ENCODE measurements around the gene PIK3AP1.
A peak's percentile ranks its signal among the peaks of the same experiment; 100 is the strongest.

Gene PIK3AP1

DNA sequence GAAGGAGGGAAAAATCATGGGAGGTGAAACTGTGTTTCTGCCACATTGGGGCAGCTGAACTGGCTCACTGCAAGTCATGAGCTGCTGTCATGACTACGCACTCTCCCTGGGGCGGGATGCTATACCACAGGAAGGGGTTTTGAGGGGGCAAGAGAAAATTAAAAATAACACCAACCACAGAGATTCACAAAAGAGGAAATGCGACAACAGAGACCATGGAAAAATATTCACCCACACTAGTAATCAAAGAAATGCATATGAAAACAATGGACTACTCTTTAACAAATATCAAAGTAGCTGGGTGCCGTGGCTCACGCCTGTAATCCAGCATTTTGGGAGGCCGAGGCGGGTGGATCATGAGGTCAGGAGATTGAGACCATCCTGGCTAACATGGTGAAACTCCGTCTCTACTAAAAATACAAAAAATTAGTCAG lies 68.3 kb downstream of the PIK3AP1 start:
- TF ChIP-seq EZH2phosphoT487 (IDR thresholded peaks at IDR 0.05; ENCODE audit: borderline replicate concordance) = no peak
- TF ChIP-seq, protein P1, sequence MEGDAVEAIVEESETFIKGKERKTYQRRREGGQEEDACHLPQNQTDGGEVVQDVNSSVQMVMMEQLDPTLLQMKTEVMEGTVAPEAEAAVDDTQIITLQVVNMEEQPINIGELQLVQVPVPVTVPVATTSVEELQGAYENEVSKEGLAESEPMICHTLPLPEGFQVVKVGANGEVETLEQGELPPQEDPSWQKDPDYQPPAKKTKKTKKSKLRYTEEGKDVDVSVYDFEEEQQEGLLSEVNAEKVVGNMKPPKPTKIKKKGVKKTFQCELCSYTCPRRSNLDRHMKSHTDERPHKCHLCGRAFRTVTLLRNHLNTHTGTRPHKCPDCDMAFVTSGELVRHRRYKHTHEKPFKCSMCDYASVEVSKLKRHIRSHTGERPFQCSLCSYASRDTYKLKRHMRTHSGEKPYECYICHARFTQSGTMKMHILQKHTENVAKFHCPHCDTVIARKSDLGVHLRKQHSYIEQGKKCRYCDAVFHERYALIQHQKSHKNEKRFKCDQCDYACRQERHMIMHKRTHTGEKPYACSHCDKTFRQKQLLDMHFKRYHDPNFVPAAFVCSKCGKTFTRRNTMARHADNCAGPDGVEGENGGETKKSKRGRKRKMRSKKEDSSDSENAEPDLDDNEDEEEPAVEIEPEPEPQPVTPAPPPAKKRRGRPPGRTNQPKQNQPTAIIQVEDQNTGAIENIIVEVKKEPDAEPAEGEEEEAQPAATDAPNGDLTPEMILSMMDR (conservative IDR thresholded peaks at IDR 0.05; ENCODE audit: low read length) = no peak
- no peaks in the 10 kb centered on the region for H4K20me1 ChIP-seq (ENCODE audit: insufficient read depth, low read length, poor library complexity, severe bottlenecking)
- H3K9ac ChIP-seq (ENCODE audit: low read depth, low read length, poor library complexity, severe bottlenecking) = no peak overlapping the region
- peaks cover 11% of the 10 kb centered on the region for H3K4me1 ChIP-seq (ENCODE audit: insufficient read depth, low read length, poor library complexity, severe bottlenecking)
- no peak overlapping the region for H2AFZ ChIP-seq (ENCODE audit: low read length)
- H3F3A ChIP-seq (ENCODE audit: low read depth) = no peaks in the 10 kb centered on the region
- H3K4me2 ChIP-seq (ENCODE audit: low read depth, low read length, poor library complexity, severe bottlenecking) = peak overlapping the region; percentile 21
- H3K4me3 ChIP-seq (ENCODE audit: low read length, poor library complexity, severe bottlenecking) = no peak overlapping the region
- peaks cover 67% of the 10 kb centered on the region; the same call in 1 of the 2 replicates for H3K36me3 ChIP-seq (ENCODE audit: insufficient read depth, low read length)
- H3K9me3 ChIP-seq (ENCODE audit: insufficient read depth, low read depth, low read length) = no peaks in the 10 kb centered on the region
- no peaks in the 10 kb centered on the region for H3K27me3 ChIP-seq (ENCODE audit: insufficient read depth, low read length, poor library complexity, severe bottlenecking)
- no peaks in the 10 kb centered on the region for H3K79me2 ChIP-seq (ENCODE audit: insufficient read depth, low read length)
- H3K9me2 ChIP-seq (replicated peaks; ENCODE audit: low read depth, low read length) = no peaks in the 10 kb centered on the region

DNA sequence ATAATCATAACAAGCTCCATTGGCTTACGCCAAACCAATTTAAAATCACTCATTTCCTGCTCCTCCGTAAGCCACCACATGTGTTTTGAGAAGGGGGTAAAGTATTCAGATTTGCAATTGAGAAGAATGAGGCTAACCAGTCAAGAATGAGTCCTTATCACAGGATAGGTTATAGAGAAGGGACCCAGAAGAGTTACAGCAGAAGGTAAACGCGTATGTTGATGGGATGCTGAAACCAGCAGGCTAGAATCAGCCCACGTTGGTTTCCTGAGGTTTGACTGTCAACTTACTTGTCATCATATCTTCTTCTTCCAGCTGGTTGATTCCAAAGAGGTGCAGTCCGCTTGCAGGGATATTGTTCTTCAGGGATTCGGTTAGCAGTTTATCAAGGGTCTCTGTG lies 69.4 kb downstream of the PIK3AP1 start:
- H3K36me3 ChIP-seq (ENCODE audit: insufficient read depth, low read length) = peaks cover 60% of the 10 kb centered on the region; the same call in 1 of the 2 replicates
- no peak overlapping the region for H2AFZ ChIP-seq (ENCODE audit: low read length)
- H3K9me2 ChIP-seq (replicated peaks; ENCODE audit: low read depth, low read length) = no peaks in the 10 kb centered on the region
- H3F3A ChIP-seq (ENCODE audit: low read depth) = no peaks in the 10 kb centered on the region
- H3K4me2 ChIP-seq (ENCODE audit: low read depth, low read length, poor library complexity, severe bottlenecking) = no peak overlapping the region
- H3K79me2 ChIP-seq (ENCODE audit: insufficient read depth, low read length) = no peaks in the 10 kb centered on the region
- no peak for TF ChIP-seq EZH2phosphoT487 (IDR thresholded peaks at IDR 0.05; ENCODE audit: borderline replicate concordance)
- TF ChIP-seq, protein P1 (conservative IDR thresholded peaks at IDR 0.05; ENCODE audit: low read length) = no peak
- H3K27me3 ChIP-seq (ENCODE audit: insufficient read depth, low read length, poor library complexity, severe bottlenecking) = no peaks in the 10 kb centered on the region
- peaks cover 18% of the 10 kb centered on the region for H3K4me1 ChIP-seq (ENCODE audit: insufficient read depth, low read length, poor library complexity, severe bottlenecking)
- no peaks in the 10 kb centered on the region for H4K20me1 ChIP-seq (ENCODE audit: insufficient read depth, low read length, poor library complexity, severe bottlenecking)
- no peaks in the 10 kb centered on the region for H3K9me3 ChIP-seq (ENCODE audit: insufficient read depth, low read depth, low read length)
- no peak overlapping the region for H3K9ac ChIP-seq (ENCODE audit: low read depth, low read length, poor library complexity, severe bottlenecking)
- H3K4me3 ChIP-seq (ENCODE audit: low read length, poor library complexity, severe bottlenecking) = no peak overlapping the region

DNA sequence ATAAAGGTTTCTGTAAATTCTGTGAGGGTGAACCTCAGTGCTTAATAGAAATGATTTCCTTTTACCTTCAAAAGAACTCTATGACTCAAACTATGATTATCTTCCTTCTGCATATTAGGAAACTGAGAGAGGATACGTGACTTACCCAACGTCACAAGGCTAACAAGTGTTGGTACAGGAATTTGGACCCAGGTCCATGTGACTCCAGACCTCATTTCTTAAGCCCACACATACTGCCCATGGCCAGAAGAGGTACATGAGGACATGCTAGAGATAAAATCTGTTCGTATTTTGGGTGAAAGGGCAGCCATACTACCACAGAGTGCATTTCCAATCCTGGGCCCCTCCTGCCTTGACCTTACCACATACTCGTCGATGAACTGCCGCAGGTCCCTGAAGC lies 72.0 kb downstream of the PIK3AP1 start:
- TF ChIP-seq EZH2phosphoT487 (IDR thresholded peaks at IDR 0.05; ENCODE audit: borderline replicate concordance) = no peak
- TF ChIP-seq, protein P1 (conservative IDR thresholded peaks at IDR 0.05; ENCODE audit: low read length) = no peak
- no peak overlapping the region for H3K9ac ChIP-seq (ENCODE audit: low read depth, low read length, poor library complexity, severe bottlenecking)

More for the DNA sequence above, 72.0 kb downstream of the PIK3AP1 start:
- no peak overlapping the region for H3K4me3 ChIP-seq (ENCODE audit: low read length, poor library complexity, severe bottlenecking)
- H3K9me2 ChIP-seq (replicated peaks; ENCODE audit: low read depth, low read length) = no peaks in the 10 kb centered on the region
- no peak overlapping the region for H3K4me2 ChIP-seq (ENCODE audit: low read depth, low read length, poor library complexity, severe bottlenecking)
- peaks cover 58% of the 10 kb centered on the region; the same call in 1 of the 2 replicates for H3K36me3 ChIP-seq (ENCODE audit: insufficient read depth, low read length)
- no peaks in the 10 kb centered on the region for H4K20me1 ChIP-seq (ENCODE audit: insufficient read depth, low read length, poor library complexity, severe bottlenecking)
- H2AFZ ChIP-seq (ENCODE audit: low read length) = no peak overlapping the region
- no peaks in the 10 kb centered on the region for H3K79me2 ChIP-seq (ENCODE audit: insufficient read depth, low read length)
- H3F3A ChIP-seq (ENCODE audit: low read depth) = no peaks in the 10 kb centered on the region
- no peaks in the 10 kb centered on the region for H3K9me3 ChIP-seq (ENCODE audit: insufficient read depth, low read depth, low read length)
- H3K27me3 ChIP-seq (ENCODE audit: insufficient read depth, low read length, poor library complexity, severe bottlenecking) = no peaks in the 10 kb centered on the region
- H3K4me1 ChIP-seq (ENCODE audit: insufficient read depth, low read length, poor library complexity, severe bottlenecking) = peaks cover 18% of the 10 kb centered on the region

Measured in Loucy (cell line).